SH-SY5Y (cell line): ENCODE results near the gene RPS19BP1.

ENCODE experiments used
- GATA2 ChIP-seq: IDR thresholded peaks from 2 replicates; pipeline ENCODE4 v1.6.1; 2011; ENCODE audit warnings: mild to moderate bottlenecking, low read depth, low read length
- GATA3 ChIP-seq: IDR thresholded peaks from 2 replicates; pipeline ENCODE4 v1.6.1; 2011; ENCODE audit warnings: low read depth, mild to moderate bottlenecking, low read length, moderate library complexity

DNA sequence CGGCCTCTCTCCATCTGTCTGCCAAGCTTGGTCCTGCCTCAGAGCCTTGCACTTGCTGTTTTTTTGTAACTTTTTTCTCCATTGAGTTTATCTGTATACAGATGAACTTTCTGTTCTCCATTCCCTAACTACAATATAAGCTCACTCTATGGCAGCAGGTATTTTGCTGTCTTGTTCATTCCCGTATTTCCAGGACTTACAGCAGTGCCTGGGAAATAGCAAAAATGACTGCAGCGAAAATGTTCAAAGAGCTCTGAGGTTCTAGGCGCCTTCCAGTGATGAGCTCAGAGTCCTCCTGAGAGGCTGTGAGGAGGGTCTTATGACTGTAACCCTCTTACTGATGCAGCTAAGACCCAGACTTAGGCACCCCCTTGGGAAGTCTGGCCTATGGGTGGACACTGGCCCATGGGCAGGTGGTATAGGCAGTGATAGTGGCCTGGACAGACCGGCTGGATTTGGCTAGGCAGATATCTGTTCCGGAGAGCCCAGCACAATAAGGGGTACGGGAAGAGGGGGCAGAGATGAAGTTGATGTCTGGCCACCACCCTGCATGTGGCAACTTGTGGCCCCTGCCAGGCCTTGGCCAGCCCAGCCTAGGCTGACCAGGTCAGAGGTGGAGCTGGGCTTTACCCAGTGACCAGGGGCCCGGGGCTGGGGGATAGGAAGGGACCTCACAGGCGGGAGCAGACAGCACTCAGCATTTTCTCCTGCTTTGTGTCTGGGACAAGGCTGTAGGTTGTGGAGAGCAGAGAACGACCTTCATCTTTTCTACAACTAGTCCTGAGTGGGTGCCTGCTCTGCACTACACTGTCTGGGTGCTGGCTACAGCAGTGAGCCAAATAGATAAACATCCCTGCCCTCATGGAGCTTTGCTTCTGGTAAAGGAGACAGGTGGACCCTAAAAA lies 7.5 kb downstream of the RPS19BP1 start:
- TF ChIP-seq GATA3 (no peak), GATA2 (no peak)
